Bronchial epithelial cell (primary cell): Measurements from ENCODE around the gene BRSK1. TPM values are rescaled to one million over a fixed set of nuclear protein-coding genes. Genes with fewer than 3 reads are reported as not detected.

Experiments
- DNase-seq: peaks from one replicate; pipeline ENCODE4 v3.0.0-alpha.2; 2010; ENCODE audit warnings: low read depth
- FAIRE-seq: peaks from 2 replicates; lab custom pipeline; 2011; peaks lifted over from hg19 to GRCh38; lab: Jason Lieb, UNC
- H3K27me3 ChIP-seq: 2 replicates; pipeline ENCODE4 v1.5.1; 2011; ENCODE audit warnings: low read length; ENCODE audit not compliant: control insufficient read depth, insufficient read depth
- H3K36me3 ChIP-seq: 2 replicates; pipeline ENCODE4 v1.5.1; 2011; ENCODE audit warnings: low read length; ENCODE audit not compliant: control insufficient read depth, insufficient read depth
- H3K4me3 ChIP-seq: 2 replicates; pipeline ENCODE4 v1.5.1; 2011; ENCODE audit warnings: mild to moderate bottlenecking, low read depth, low read length, control low read depth
- total RNA-seq: library from RNA; depleted of rRNA; stranded (reverse); fragments of >200 nt; gene quantifications from 2 replicates; pipeline ENCODE4 v1.2.1, GENCODE V29; 2014
- TF ChIP-seq, protein P1 (sequence below): IDR thresholded peaks from 2 replicates; pipeline ENCODE4 v1.5.1; 2011; ENCODE audit warnings: mild to moderate bottlenecking, moderate library complexity, low read length, control low read depth, inconsistent platforms; ENCODE audit not compliant: insufficient read depth, severe bottlenecking

Gene BRSK1
- total RNA-seq, 1 donor from 2014 or later: 0.53 TPM

DNA sequence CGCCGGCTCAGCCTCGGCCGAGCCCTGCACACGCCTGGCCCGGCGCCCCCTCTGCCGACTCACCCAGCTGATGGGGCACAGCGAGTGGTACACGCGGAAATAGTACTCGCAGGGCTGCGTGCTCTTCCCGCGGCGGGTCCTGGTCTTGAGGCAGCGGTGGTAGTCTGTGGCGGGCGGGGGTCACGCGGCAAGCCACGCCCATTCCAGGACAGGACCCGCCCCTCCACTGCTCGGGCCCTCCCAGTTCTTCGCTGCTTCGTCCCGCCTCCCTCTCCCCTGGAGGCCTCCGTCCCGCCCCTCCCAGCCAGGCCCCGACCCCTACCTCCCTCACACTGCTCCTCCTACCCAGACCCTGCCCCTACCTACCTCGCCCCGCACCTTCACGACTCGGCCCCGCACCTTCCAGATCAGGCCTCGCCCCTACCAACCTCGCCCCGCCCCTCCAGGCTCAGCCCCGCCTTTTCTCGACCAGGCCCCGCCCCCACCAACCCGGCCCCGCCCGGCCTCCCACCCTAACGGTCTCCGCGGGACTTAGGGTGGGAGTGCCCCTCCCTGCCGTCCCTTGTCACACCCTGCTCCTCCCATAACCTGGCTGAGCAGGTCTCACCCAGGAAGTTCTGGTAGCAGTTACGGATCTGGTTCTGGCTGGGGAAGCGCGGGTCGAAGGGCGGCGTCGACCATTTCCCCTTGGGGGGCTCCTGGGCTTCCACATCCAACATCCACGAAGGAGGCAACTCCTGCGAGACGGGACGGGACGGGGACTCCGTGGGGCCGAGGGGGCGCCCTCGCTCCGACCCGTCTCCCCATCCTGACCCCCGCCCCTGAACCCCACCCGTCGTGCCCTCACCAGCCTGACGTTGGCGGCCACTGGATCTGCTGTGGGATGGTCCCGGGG lies 70.3 kb downstream of the BRSK1 start:
- peak overlapping the region; percentile 56 for H3K4me3 ChIP-seq
- no peaks in the 10 kb centered on the region for H3K36me3 ChIP-seq
- FAIRE-seq (no peak), DNase-seq (peak; percentile 40)
- TF ChIP-seq, protein P1, sequence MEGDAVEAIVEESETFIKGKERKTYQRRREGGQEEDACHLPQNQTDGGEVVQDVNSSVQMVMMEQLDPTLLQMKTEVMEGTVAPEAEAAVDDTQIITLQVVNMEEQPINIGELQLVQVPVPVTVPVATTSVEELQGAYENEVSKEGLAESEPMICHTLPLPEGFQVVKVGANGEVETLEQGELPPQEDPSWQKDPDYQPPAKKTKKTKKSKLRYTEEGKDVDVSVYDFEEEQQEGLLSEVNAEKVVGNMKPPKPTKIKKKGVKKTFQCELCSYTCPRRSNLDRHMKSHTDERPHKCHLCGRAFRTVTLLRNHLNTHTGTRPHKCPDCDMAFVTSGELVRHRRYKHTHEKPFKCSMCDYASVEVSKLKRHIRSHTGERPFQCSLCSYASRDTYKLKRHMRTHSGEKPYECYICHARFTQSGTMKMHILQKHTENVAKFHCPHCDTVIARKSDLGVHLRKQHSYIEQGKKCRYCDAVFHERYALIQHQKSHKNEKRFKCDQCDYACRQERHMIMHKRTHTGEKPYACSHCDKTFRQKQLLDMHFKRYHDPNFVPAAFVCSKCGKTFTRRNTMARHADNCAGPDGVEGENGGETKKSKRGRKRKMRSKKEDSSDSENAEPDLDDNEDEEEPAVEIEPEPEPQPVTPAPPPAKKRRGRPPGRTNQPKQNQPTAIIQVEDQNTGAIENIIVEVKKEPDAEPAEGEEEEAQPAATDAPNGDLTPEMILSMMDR: no peak
- H3K27me3 ChIP-seq: peaks cover 4% of the 10 kb centered on the region

DNA sequence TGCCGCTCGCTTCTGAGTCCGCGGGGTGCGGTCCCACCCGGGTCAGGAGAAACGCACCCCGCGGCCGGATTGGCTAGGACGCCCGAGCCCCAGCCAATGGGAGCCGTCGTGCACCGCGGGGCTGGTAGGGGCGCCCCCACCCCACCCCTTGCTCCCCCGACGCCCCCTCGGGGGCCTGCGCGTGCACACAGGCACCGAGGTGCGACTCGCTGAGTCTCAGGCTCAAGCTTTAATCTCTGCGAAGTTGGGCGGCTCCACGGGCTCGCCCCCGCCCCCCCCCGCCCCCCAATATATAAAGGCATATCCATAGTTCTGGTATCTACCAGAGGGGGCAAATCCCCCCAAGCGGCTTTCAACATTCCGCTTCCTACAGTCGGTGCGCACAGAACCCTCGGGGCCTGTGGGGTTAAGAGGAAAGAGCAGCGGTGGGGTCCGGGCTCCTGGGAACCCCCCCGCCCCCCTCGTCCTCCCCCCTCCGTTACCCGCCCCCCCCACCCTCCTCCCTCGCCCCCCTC lies 71.0 kb downstream of the BRSK1 start, which contains the start of gene COX6B2:
TSS of gene COX6B2 (minus strand) at position 22 of the 515 bp plus-strand sequence. CDS start 198 bp downstream, outside the sequence.
- Histone ChIP-seq H3K36me3 (no peaks in the 10 kb centered on the region), H3K4me3 (peak within 1 kb of the TSS; percentile 56), H3K27me3 (peaks cover 4% of the 10 kb centered on the region)
- FAIRE-seq (no peak), DNase-seq (no peak)
- TF ChIP-seq, protein P1: no peak

DNA sequence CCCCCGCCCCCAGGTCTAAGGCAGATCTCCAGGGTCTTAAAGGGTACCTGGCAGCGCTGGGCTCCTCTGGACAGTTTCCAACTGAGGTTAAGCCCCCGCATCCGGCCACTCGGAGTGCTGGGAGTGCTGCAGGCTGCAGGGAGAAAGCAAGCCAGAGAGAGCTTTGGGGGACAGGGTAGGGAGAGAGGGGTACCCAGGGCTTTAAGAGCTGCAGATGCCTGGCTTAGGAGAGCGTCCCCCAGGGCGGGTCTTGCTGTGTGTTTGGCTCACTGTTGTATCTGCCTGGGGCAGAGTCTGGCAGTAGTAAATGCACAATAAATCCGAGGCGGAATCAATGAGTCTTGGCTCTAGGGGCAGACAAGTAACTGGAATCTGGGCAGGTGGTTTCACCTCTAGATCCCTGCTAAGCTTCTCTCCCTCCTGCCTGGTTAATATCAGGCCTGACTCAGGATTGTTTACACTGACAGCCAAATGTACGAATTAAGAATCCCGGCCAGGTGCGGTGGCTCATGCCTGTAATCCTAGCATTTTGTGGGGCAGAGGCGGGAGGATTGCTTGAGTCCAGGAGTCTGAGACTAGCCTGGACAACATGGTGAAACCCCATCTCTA lies 71.5 kb downstream of the BRSK1 start:
- TF ChIP-seq, protein P1: no peak
- H3K4me3 ChIP-seq: no peak overlapping the region
- FAIRE-seq (no peak), DNase-seq (peak; percentile 86)
- H3K36me3 ChIP-seq: no peaks in the 10 kb centered on the region
- H3K27me3 ChIP-seq: peaks cover 4% of the 10 kb centered on the region

DNA sequence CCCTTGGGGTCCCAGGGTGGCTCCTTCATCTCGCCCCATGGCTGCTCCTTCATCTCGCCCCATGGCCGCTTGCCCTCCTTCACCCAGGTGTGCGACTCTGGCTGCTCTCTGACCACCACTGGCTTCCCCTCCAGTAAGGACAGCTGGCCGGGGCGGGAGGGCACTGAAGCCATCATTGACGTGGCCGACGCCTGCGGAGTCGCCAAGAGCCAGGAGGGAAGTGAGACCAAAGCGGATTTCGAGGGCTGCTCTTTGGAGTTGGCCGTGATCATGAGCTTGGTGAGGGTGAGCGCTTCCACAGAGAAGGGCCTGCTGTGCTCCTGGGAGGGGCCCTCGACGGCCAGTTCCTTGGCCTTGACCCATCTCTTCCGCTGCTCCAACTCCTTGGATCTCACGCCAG lies 74.7 kb downstream of the BRSK1 start:
- Histone ChIP-seq H3K36me3 (no peaks in the 10 kb centered on the region), H3K27me3 (no peaks in the 10 kb centered on the region), H3K4me3 (no peak overlapping the region)
- TF ChIP-seq, protein P1: no peak
- no peak for DNase-seq
- no peak for FAIRE-seq

DNA sequence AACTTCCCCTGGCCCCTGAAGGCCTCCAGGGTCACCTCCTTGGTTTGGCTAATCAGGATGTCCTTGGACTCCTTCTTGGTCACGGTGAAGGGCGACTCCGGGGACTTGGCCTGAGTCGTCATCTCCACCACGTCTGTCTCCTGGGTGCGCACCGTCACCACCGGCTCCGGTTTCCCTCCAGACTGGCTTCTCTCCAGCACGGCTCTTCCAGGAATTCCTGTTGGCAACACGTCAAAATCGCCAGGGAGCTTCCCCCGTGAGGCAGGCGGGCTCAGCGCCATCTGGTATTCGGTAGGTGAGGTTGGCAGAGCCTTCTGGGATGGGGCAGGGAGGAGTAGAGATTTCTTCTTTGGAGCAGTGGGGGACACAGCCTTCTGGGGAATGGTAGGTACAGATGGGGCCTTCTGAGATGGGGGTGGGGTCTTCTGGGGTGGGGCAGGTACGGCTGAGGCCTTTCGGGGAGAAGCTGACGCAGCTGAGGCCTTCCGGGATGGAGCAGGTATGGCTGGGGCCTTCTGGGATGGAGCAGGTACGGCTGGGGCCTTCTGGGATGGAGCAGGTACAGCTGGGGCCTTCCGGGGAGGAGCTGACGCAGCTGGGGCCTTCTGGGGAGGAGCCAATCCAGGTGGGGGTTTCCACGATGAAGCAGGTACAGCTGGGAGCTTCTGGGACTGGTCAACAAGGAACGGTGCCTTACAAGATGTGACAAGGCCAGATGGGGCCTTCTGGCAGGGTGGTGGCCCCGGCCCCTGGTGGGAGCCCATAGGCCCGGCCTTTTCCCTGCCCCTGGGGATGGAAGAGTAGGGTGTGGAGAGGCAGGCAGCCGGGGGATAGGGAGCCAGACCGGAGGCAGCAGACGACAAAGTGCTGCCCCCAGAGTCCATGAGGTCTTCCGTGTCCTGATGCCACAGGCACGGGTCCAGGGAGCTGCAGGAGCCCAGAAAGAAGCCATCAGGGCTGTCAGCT lies 75.4 kb downstream of the BRSK1 start:
- TF ChIP-seq, protein P1: no peak
- H3K27me3 ChIP-seq: no peaks in the 10 kb centered on the region
- peak; percentile 33 for DNase-seq
- H3K36me3 ChIP-seq: no peaks in the 10 kb centered on the region
- FAIRE-seq: no peak
- no peak overlapping the region for H3K4me3 ChIP-seq
